IMR-90 (cell line): ENCODE data around the gene DNAJA4.

ENCODE experiments used
- BHLHE40 ChIP-seq: fragments of 150-350 bp; IDR thresholded peaks from 2 replicates; pipeline ENCODE4 v1.6.1; 2016; ENCODE audit warnings: mild to moderate bottlenecking, low read depth, low read length
- FOS ChIP-seq: fragments of 150-350 bp; IDR thresholded peaks from 2 replicates; pipeline ENCODE4 v1.6.1; 2016; ENCODE audit warnings: low read depth, low read length
- RCOR1 ChIP-seq: IDR thresholded peaks from 2 replicates; pipeline ENCODE4 v1.6.1; 2012; ENCODE audit warnings: mild to moderate bottlenecking, low read length, improper control_type of control experiment; ENCODE audit not compliant: insufficient replicate concordance
- TF ChIP-seq, protein P1 (sequence below): conservative IDR thresholded peaks from 2 replicates; pipeline ENCODE4 v1.5.1; 2012; ENCODE audit warnings: mild to moderate bottlenecking, low read depth, low read length, improper control_type of control experiment
- TF ChIP-seq, protein P2 (sequence below): fragments of 150-350 bp; IDR thresholded peaks from 2 replicates; pipeline ENCODE4 v1.6.1; 2016; ENCODE audit warnings: low read depth, mild to moderate bottlenecking, low read length, moderate library complexity, borderline replicate concordance
- TF ChIP-seq, protein P3 (sequence below): fragments of 150-350 bp; IDR thresholded peaks from 2 replicates; pipeline ENCODE4 v1.6.1; 2017; ENCODE audit warnings: mild to moderate bottlenecking, antibody characterized with exemption, low read length, low read depth

DNA sequence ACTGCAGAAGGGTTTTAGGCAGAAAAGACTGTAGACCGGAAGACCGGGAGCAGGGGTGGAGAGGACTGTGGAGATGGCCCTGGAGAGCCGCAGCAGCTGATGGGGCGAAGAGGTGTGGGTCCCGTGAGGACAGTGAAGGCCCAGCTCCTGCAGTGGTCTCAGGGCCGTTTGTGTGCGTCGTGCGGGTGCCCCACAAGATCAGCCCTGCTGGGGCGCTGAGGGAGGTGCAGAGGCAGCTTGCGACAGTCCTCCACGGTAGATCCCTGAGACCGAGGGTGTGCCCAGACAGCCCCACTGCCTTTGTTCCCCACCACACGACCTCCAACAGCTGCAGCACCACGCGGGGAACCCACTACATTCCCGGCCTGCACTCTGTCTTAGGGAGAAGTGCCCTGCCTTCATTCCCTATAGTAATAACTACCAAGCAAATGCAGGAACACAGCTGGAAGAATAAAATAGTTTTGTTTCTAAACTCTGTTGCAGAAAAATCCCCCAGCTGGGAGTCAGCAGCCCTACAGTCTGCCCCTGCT, 56.7 kb downstream of the DNAJA4 start:
- TF ChIP-seq BHLHE40 = no peak
- TF ChIP-seq FOS = no peak
- TF ChIP-seq RCOR1 = no peak
- TF ChIP-seq, protein P1, sequence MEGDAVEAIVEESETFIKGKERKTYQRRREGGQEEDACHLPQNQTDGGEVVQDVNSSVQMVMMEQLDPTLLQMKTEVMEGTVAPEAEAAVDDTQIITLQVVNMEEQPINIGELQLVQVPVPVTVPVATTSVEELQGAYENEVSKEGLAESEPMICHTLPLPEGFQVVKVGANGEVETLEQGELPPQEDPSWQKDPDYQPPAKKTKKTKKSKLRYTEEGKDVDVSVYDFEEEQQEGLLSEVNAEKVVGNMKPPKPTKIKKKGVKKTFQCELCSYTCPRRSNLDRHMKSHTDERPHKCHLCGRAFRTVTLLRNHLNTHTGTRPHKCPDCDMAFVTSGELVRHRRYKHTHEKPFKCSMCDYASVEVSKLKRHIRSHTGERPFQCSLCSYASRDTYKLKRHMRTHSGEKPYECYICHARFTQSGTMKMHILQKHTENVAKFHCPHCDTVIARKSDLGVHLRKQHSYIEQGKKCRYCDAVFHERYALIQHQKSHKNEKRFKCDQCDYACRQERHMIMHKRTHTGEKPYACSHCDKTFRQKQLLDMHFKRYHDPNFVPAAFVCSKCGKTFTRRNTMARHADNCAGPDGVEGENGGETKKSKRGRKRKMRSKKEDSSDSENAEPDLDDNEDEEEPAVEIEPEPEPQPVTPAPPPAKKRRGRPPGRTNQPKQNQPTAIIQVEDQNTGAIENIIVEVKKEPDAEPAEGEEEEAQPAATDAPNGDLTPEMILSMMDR = no peak
- TF ChIP-seq, protein P2, sequence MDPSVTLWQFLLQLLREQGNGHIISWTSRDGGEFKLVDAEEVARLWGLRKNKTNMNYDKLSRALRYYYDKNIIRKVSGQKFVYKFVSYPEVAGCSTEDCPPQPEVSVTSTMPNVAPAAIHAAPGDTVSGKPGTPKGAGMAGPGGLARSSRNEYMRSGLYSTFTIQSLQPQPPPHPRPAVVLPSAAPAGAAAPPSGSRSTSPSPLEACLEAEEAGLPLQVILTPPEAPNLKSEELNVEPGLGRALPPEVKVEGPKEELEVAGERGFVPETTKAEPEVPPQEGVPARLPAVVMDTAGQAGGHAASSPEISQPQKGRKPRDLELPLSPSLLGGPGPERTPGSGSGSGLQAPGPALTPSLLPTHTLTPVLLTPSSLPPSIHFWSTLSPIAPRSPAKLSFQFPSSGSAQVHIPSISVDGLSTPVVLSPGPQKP = no peak
- TF ChIP-seq, protein P3, sequence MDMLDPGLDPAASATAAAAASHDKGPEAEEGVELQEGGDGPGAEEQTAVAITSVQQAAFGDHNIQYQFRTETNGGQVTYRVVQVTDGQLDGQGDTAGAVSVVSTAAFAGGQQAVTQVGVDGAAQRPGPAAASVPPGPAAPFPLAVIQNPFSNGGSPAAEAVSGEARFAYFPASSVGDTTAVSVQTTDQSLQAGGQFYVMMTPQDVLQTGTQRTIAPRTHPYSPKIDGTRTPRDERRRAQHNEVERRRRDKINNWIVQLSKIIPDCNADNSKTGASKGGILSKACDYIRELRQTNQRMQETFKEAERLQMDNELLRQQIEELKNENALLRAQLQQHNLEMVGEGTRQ = no peak
